ENCODE measurements around the gene JADE3. TPM values are rescaled to one million over a fixed set of nuclear protein-coding genes. Genes with fewer than 3 reads are reported as not detected.

Gene JADE3
- total RNA-seq, 1 donor from 2014 or later = 17.0 TPM

- DNase-seq (ENCODE audit: extremely low spot score, unreplicated experiment) = no peak
- TF ChIP-seq CTCF (conservative IDR thresholded peaks at IDR 0.05) = no peak
- Mint-ChIP-seq H3K27ac (no peak overlapping the region), H3K36me3 (no peaks in the 10 kb centered on the region), H3K4me3 (no peak overlapping the region), H3K4me1 (ENCODE audit: unreplicated experiment) (no peaks in the 10 kb centered on the region), H3K9me3 (no peaks in the 10 kb centered on the region), H3K27me3 (no peaks in the 10 kb centered on the region)
Observed at GRCh38 chrX:46873746-46874145, 38.5 kb upstream of the JADE3 start.

GRCh38 chrX:46876901-46877300 is 35.3 kb upstream of the JADE3 start:
- no peak overlapping the region for H3K27ac Mint-ChIP-seq
- TF ChIP-seq CTCF (conservative IDR thresholded peaks at IDR 0.05) = no peak
- H3K4me1 Mint-ChIP-seq (ENCODE audit: unreplicated experiment) = no peaks in the 10 kb centered on the region
- DNase-seq (ENCODE audit: extremely low spot score, unreplicated experiment) = no peak
- no peaks in the 10 kb centered on the region for H3K27me3 Mint-ChIP-seq
- no peaks in the 10 kb centered on the region for H3K36me3 Mint-ChIP-seq
- H3K4me3 Mint-ChIP-seq = no peak overlapping the region
- no peaks in the 10 kb centered on the region for H3K9me3 Mint-ChIP-seq

GRCh38 chrX:46882266-46882665 is 30.0 kb upstream of the JADE3 start:
- no peak for DNase-seq (ENCODE audit: extremely low spot score, unreplicated experiment)
- no peak overlapping the region for H3K27ac Mint-ChIP-seq
- no peaks in the 10 kb centered on the region for H3K9me3 Mint-ChIP-seq
- peaks cover 3% of the 10 kb centered on the region for H3K36me3 Mint-ChIP-seq
- no peaks in the 10 kb centered on the region for H3K4me1 Mint-ChIP-seq (ENCODE audit: unreplicated experiment)
- no peaks in the 10 kb centered on the region for H3K27me3 Mint-ChIP-seq
- TF ChIP-seq CTCF (conservative IDR thresholded peaks at IDR 0.05) = no peak
- H3K4me3 Mint-ChIP-seq = no peak overlapping the region

GRCh38 chrX:46884799-46885198 is 27.4 kb upstream of the JADE3 start:
- no peaks in the 10 kb centered on the region for H3K27me3 Mint-ChIP-seq
- no peaks in the 10 kb centered on the region for H3K9me3 Mint-ChIP-seq
- no peaks in the 10 kb centered on the region for H3K4me1 Mint-ChIP-seq (ENCODE audit: unreplicated experiment)
- no peak for TF ChIP-seq CTCF (conservative IDR thresholded peaks at IDR 0.05)
- DNase-seq (ENCODE audit: extremely low spot score, unreplicated experiment) = no peak
- H3K36me3 Mint-ChIP-seq = peaks cover 3% of the 10 kb centered on the region
- no peak overlapping the region for H3K4me3 Mint-ChIP-seq
- H3K27ac Mint-ChIP-seq = no peak overlapping the region

- TF ChIP-seq CTCF (conservative IDR thresholded peaks at IDR 0.05) = no peak
- no peaks in the 10 kb centered on the region for H3K4me1 Mint-ChIP-seq (ENCODE audit: unreplicated experiment)
- DNase-seq (ENCODE audit: extremely low spot score, unreplicated experiment) = no peak
- H3K27ac Mint-ChIP-seq = no peak overlapping the region
- no peaks in the 10 kb centered on the region for H3K27me3 Mint-ChIP-seq
- H3K36me3 Mint-ChIP-seq = no peaks in the 10 kb centered on the region
- H3K4me3 Mint-ChIP-seq = no peak overlapping the region
- H3K9me3 Mint-ChIP-seq = no peaks in the 10 kb centered on the region
Observed at GRCh38 chrX:46898207-46898606, 14.0 kb upstream of the JADE3 start.
